GM12874 (cell line): ENCODE results near the gene CCDC40.

Experiments used
- TF ChIP-seq, protein P1 (sequence below): IDR thresholded peaks from 2 replicates; pipeline ENCODE4 v1.5.1; 2011; ENCODE audit warnings: low read depth, mild to moderate bottlenecking, control low read depth, low read length, moderate library complexity; ENCODE audit not compliant: insufficient read depth

CCDC40 gene

DNA sequence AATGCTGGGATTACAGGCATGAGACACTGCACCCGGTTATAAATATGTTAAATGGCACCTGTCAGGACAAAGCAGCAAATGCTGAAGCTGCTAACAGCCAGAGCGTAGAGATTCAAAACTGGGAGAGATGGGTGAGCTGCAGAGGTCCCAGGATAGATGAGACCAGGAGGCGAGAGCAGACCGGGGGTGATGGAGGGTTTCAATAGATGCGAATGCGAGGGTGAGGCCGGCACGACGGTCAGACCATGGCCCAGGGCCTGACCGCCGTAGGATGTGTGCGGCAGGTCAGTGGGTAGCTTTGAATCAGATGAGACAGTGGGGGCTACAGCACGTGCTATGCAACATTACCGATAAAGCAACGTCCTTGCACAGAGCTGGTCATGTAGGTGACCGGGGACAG lies 14.3 kb downstream of the CCDC40 start:
- TF ChIP-seq, protein P1, sequence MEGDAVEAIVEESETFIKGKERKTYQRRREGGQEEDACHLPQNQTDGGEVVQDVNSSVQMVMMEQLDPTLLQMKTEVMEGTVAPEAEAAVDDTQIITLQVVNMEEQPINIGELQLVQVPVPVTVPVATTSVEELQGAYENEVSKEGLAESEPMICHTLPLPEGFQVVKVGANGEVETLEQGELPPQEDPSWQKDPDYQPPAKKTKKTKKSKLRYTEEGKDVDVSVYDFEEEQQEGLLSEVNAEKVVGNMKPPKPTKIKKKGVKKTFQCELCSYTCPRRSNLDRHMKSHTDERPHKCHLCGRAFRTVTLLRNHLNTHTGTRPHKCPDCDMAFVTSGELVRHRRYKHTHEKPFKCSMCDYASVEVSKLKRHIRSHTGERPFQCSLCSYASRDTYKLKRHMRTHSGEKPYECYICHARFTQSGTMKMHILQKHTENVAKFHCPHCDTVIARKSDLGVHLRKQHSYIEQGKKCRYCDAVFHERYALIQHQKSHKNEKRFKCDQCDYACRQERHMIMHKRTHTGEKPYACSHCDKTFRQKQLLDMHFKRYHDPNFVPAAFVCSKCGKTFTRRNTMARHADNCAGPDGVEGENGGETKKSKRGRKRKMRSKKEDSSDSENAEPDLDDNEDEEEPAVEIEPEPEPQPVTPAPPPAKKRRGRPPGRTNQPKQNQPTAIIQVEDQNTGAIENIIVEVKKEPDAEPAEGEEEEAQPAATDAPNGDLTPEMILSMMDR = no peak

DNA sequence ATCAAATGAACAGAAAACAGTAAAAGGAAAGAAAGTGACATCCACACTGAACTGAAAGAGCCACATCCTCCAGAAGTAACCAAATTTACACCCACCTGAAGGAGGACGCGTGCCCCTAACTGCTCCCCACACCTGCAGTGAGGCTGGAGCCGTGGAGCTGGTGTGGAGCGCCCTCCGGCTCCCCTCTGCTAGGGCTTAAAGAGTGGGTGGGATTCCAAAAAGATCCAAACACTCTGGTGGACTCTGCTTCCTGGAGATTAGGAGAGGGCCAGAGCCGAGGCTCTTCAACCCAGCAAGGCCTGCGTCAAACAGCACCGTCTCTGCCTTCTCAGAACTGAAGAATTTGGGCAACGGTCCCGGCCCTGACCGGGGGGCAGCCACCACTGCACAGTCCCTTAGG lies 15.2 kb downstream of the CCDC40 start:
- TF ChIP-seq, protein P1 = no peak

DNA sequence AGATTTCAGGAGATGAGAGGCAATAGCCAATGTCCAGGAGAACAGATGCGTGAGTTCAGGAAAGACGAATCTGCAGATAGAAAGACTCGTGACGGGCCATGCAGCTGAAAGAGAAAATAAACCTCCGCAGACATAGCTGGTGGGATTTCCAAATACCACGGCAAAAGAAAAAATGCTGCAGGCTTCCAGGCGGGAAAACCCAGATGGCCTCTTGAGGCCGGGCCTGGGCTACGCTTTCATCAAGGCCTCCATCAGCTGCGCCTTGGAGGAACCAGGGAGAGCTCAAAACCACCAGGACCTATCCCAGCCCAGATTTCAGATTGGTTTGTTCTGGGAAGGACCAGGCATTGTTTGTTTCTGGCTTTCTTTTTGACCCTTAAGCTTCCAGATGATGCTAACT lies 16.7 kb downstream of the CCDC40 start:
- TF ChIP-seq, protein P1 = no peak

DNA sequence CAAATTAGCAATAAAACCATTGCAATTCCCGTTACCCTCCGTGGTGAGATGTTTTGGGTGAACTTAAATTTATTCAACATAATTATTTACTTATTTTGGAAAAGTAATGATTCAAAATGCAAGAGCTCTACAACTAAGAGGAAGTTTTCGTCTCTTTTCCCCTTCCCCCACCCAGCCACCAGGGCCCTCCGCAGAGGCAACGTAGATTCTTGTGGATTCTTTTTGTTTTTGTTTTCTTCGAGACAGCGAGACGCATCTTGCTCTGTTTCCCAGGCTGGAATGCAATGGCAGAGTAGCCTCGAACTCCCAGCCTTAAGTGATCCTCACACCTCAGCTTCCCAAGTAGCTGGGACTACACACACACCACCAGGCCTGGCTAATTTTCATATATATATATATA lies 19.2 kb downstream of the CCDC40 start:
- TF ChIP-seq, protein P1 = no peak

DNA sequence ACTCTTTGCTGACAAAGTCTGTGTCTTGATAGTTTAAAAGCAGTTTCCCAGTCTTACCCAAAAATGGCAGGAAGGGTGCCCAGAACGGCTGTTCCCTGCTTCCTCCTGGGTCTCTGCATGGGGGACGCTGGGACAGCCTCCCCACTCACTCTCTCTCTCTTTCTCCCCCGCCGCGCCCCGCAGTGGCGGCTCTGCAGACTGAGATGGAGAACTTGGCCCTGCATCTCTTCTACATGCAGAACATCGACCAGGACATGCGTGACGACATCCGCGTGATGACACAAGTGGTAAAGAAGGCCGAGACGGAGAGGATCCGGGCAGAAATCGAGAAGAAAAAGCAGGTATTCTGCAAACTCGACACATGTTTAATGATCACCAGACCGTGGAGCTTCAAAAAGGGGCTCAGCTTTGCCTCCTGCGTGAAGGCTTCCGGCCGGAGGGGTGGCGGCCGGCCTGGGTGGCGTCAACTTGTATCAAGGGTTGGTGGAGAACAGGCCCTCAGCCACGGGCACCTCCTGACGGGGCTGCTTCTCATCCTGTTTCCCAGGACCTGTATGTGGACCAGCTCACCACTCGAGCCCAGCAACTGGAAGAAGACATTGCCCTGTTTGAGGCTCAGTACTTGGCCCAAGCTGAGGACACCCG lies 22.0 kb downstream of the CCDC40 start:
- TF ChIP-seq, protein P1 = no peak

DNA sequence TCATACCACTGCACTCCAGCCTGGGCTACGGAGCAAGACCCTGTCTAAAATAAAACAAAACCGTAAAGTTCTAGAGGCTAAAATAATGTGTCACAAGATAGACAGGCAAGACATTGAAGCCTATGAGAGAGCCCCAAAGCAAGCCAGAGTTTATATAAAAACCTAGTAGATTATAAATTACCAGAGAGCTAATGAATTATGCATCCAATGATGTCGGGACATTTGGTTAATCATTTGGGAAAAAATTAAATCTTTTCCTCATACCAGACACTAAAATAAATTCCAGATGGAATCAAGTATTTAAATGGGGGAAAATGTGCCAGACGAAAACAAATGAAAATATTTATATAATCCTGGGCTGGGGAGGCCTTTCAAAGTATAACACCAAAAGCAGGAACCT lies 24.2 kb downstream of the CCDC40 start:
- TF ChIP-seq, protein P1 = no peak

DNA sequence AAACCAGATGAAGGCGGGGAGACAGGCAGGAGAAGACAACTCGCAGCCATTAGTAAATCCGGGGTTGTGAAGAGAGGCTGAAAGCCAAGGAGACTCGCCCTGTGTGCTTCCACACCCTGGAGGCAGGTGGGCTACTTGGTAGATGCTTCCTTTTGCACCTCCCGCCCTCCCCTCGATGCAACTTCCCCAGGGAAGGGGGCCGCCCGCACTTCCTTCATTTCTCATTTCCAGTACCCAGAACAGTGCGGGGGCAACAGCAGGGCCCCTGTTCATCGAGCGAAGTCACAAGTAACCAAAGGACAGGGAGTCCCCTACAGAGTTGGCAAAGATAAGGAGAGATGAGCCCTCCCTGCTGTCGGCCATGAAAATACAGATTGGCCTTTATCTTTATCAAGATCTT lies 25.0 kb downstream of the CCDC40 start:
- TF ChIP-seq, protein P1 = no peak
